ENCODE data around the gene DCTD. TPM values are rescaled to one million over a fixed set of nuclear protein-coding genes. Genes with fewer than 3 reads are reported as not detected.

DCTD gene
- total and polyA plus RNA-seq, 4 donors = 36.9 to 52.9 (median 44.7) TPM

- H3K9me3 ChIP-seq (ENCODE audit: control insufficient read depth in 4 of 4, low read length in 3 of 4) = no peaks in the 10 kb centered on the region
- no peak for DNase-seq (ENCODE audit: low spot score)
- H3K4me3 ChIP-seq (ENCODE audit: low read depth in 1 of 3, low read length in 3 of 3) = no peak overlapping the region
- 86% methylated on average over 16 of the region's 16 CpGs for WGBS
- peaks cover 0 to 12% (median 3%) of the 10 kb centered on the region in 4 donors for H3K4me1 ChIP-seq (ENCODE audit: control insufficient read depth in 4 of 4, insufficient read depth in 4 of 4, low read length in 3 of 4)
- H3K9ac ChIP-seq (ENCODE audit: low read depth in 1 of 2, low read length in 2 of 2) = no peak overlapping the region
- TF ChIP-seq RXRA (IDR thresholded peaks at IDR 0.05) = no peak
- no peak for TF ChIP-seq HNF4G (IDR thresholded peaks at IDR 0.05)
- TF ChIP-seq TAF1 (conservative IDR thresholded peaks at IDR 0.05) = no peak
- no peak for TF ChIP-seq FOXA1 (IDR thresholded peaks at IDR 0.05)
- TF ChIP-seq HNF4A (conservative IDR thresholded peaks at IDR 0.05) = no peak
- no peak for TF ChIP-seq MAX (IDR thresholded peaks at IDR 0.05)
- no peak for TF ChIP-seq EGR1 (IDR thresholded peaks at IDR 0.05; ENCODE audit: low read depth in 2 of 2)
- no peak for TF ChIP-seq REST (IDR thresholded peaks at IDR 0.05)
- TF ChIP-seq YY1 (IDR thresholded peaks at IDR 0.05) = no peak
- no peak for TF ChIP-seq GABPA (IDR thresholded peaks at IDR 0.05 in 1 of 2, conservative IDR thresholded peaks at IDR 0.05 in 1 of 2)
- no peak for TF ChIP-seq FOXA2 (IDR thresholded peaks at IDR 0.05)
- TF ChIP-seq ZBTB33 (IDR thresholded peaks at IDR 0.05) = no peak
- no peaks in the 10 kb centered on the region for H3K27me3 ChIP-seq (ENCODE audit: control insufficient read depth in 4 of 4, insufficient read depth in 4 of 4, low read length in 3 of 4)
- peaks cover 3 to 9% (median 7%) of the 10 kb centered on the region in 4 donors for H3K36me3 ChIP-seq (ENCODE audit: control insufficient read depth in 4 of 4, insufficient read depth in 3 of 4, low read depth in 1 of 4, low read length in 3 of 4)
- no peak overlapping the region for H3K27ac ChIP-seq (ENCODE audit: low read depth in 1 of 2, low read length in 2 of 2)
These were observed 38.3 kb downstream of the DCTD start for GRCh38 chr4:182878633-182879495.

GRCh38 chr4:182877326-182877883 is 39.8 kb downstream of the DCTD start:
- TF ChIP-seq YY1 (IDR thresholded peaks at IDR 0.05) (no peak), EGR1 (IDR thresholded peaks at IDR 0.05; ENCODE audit: low read depth in 2 of 2) (no peak), TAF1 (conservative IDR thresholded peaks at IDR 0.05) (no peak), RXRA (IDR thresholded peaks at IDR 0.05) (no peak), ZBTB33 (IDR thresholded peaks at IDR 0.05) (no peak), JUND (IDR thresholded peaks at IDR 0.05) (no peak), HNF4G (IDR thresholded peaks at IDR 0.05) (no peak), CTCF (IDR thresholded peaks at IDR 0.05; ENCODE audit: low read depth, low read length, missing input control) (no peak), HNF4A (conservative IDR thresholded peaks at IDR 0.05) (no peak), RAD21 (IDR thresholded peaks at IDR 0.05) (no peak), SP1 (IDR thresholded peaks at IDR 0.05) (no peak), MAX (IDR thresholded peaks at IDR 0.05) (no peak), FOXA2 (IDR thresholded peaks at IDR 0.05) (no peak), NR2F2 (IDR thresholded peaks at IDR 0.05) (no peak), FOXA1 (IDR thresholded peaks at IDR 0.05) (no peak), ATF3 (IDR thresholded peaks at IDR 0.05) (no peak)
- H3K36me3 ChIP-seq (ENCODE audit: control insufficient read depth in 4 of 4, insufficient read depth in 3 of 4, low read depth in 1 of 4, low read length in 3 of 4) = peaks cover 0 to 11% (median 1%) of the 10 kb centered on the region in 4 donors
- no peak overlapping the region for H3K27ac ChIP-seq (ENCODE audit: low read depth in 1 of 2, low read length in 2 of 2)
- H3K9ac ChIP-seq (ENCODE audit: low read depth in 1 of 2, low read length in 2 of 2) = no peak overlapping the region
- DNase-seq (ENCODE audit: low spot score) = no peak
- H3K4me1 ChIP-seq (ENCODE audit: control insufficient read depth in 4 of 4, insufficient read depth in 4 of 4, low read length in 3 of 4) = peaks cover 0 to 12% (median 3%) of the 10 kb centered on the region in 4 donors
- H3K27me3 ChIP-seq (ENCODE audit: control insufficient read depth in 4 of 4, insufficient read depth in 4 of 4, low read length in 3 of 4) = no peaks in the 10 kb centered on the region
- 91% methylated on average over 9 of the region's 9 CpGs for WGBS
- no peaks in the 10 kb centered on the region for H3K9me3 ChIP-seq (ENCODE audit: control insufficient read depth in 4 of 4, low read length in 3 of 4)
- H3K4me3 ChIP-seq (ENCODE audit: low read depth in 1 of 3, low read length in 3 of 3) = no peak overlapping the region

All from liver (tissue), 9 donors.